EL (cell line): Measurements from ENCODE around the gene CD300C.
"Not testable (repeated sequence)": the region's sequence is repeated elsewhere in the genome, so short reads cannot be mapped to it uniquely, and the experiment has no call there.

ENCODE experiments used
- DNase-seq: peaks from one replicate; pipeline ENCODE4 v3.0.0-alpha.2; 2016

Gene CD300C

GRCh38 chr17:74508156-74508555 is 37.8 kb downstream of the CD300C start:
- DNase-seq, result no peak

DNA sequence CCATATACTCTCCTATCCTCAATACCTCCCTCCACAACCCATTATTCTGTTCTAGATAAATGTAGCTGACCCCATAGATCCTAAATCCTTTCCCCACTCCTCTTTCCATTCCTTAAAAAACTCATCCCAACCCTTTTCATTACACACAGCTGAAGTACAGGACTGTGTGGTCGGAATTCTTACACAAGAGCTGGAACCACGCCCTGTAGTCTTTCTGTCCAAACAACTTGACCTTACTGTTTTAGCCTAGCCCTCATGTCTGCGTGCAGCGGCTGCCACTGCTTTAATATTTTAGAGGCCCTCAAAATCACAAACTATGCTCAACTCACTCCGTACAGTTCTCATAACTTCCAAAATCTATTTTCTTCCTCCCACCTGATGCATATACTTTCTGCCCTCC is 42.0 kb downstream of the CD300C start:
- DNase-seq, result not testable (repeated sequence)

GRCh38 chr17:74502861-74503260 is 43.1 kb downstream of the CD300C start:
- no peak for DNase-seq

DNA sequence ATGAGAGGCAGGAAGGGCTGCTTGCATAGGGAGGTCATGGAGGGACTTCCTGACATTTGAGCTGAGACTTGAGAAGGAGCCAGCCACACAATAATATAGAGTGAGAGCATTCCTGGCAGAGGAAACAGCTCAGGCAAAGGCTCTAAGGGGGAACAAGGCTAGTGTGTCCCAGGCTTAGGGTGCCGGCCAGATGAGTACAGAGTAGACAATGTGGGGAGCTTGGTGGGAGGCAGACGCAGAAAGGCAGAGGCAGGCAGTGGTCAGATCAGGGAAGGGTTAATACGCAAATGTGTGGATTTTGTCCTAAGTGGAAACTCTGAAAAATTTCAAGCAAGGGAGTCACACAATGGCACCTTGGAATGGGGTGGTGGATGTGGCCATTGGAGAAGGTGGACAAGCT is 45.9 kb downstream of the CD300C start:
- DNase-seq, result no peak

GRCh38 chr17:74497471-74497870 is 48.4 kb downstream of the CD300C start:
- no peak for DNase-seq

DNA sequence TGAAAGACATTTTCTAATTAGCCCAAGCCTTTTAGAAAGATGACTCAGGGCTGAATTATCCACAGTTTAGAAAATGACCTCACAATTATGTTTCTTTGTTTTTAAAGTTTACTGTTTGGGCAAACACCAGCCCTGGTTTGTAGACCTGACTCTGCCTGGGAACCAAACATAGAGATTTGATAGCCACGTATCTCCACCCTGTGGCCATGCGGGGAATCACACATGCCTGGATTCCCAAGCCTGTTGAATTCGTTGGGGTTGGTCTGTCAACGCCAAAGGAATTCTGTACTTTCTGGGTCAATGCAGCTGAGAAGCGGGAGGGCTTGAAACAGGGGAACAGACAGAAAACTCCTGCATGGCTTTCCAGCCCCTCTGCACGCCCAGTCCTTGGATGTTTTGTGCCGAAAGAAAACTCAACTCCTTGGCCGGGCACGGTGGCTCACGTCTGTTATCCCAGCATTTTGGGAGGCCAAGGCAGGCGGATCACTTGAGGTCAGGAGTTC is 52.5 kb downstream of the CD300C start:
- DNase-seq, result peak; percentile 45

GRCh38 chr17:74491626-74492025 is 54.3 kb downstream of the CD300C start:
- DNase-seq, result no peak
